Kidney epithelial cell (primary cell): ENCODE results near the gene LATS2. TPM values are rescaled to one million over a fixed set of nuclear protein-coding genes. Genes with fewer than 3 reads are reported as not detected.

Source experiments
- DNase-seq: peaks from one replicate; pipeline ENCODE4 v3.0.0-alpha.2; 2010; ENCODE audit warnings: low read depth
- H3K27me3 ChIP-seq: 2 replicates; pipeline ENCODE4 v1.6.0; 2011; ENCODE audit warnings: low read length; ENCODE audit not compliant: control insufficient read depth, insufficient read depth
- H3K36me3 ChIP-seq: 2 replicates; pipeline ENCODE4 v1.5.1; 2011; ENCODE audit warnings: low read length; ENCODE audit not compliant: control insufficient read depth, insufficient read depth
- H3K4me3 ChIP-seq: 2 replicates; pipeline ENCODE4 v1.5.1; 2011; ENCODE audit warnings: low read depth, mild to moderate bottlenecking, control low read depth, low read length
- CTCF ChIP-seq: IDR thresholded peaks from 2 replicates; pipeline ENCODE4 v1.5.1; 2011; ENCODE audit warnings: mild to moderate bottlenecking, moderate library complexity, low read length, control low read depth, inconsistent platforms; ENCODE audit not compliant: insufficient read depth, poor library complexity, severe bottlenecking
- total RNA-seq: library from RNA; depleted of rRNA; stranded (reverse); fragments of >200 nt; gene quantifications from 2 replicates; pipeline ENCODE4 v1.2.3, GENCODE V29; 2015

Gene LATS2
- total RNA-seq, 1 donor from 2014 or later, result 20.2 TPM

GRCh38 chr13:21033856-21034602 lies 27.4 kb downstream of the LATS2 start:
- TF ChIP-seq CTCF, result no peak
- H3K36me3 ChIP-seq, result no peaks in the 10 kb centered on the region
- H3K27me3 ChIP-seq, result no peaks in the 10 kb centered on the region
- no peak overlapping the region for H3K4me3 ChIP-seq
- DNase-seq, result peak; percentile 67

- DNase-seq, result peak; percentile 45
- no peaks in the 10 kb centered on the region for H3K27me3 ChIP-seq
- no peak for TF ChIP-seq CTCF
- H3K4me3 ChIP-seq, result no peak overlapping the region
- H3K36me3 ChIP-seq, result no peaks in the 10 kb centered on the region
These were observed 28.1 kb downstream of the LATS2 start for GRCh38 chr13:21033212-21033840.

- no peak for TF ChIP-seq CTCF
- Histone ChIP-seq H3K27me3 (no peaks in the 10 kb centered on the region), H3K36me3 (no peaks in the 10 kb centered on the region), H3K4me3 (no peak overlapping the region)
- DNase-seq, result no peak
These were observed 28.7 kb downstream of the LATS2 start for GRCh38 chr13:21032656-21033055.

- no peak overlapping the region for H3K4me3 ChIP-seq
- no peak for TF ChIP-seq CTCF
- no peaks in the 10 kb centered on the region for H3K36me3 ChIP-seq
- no peak for DNase-seq
- H3K27me3 ChIP-seq, result no peaks in the 10 kb centered on the region
These were observed 29.7 kb downstream of the LATS2 start for GRCh38 chr13:21031594-21032275.

GRCh38 chr13:21025539-21025938 lies 35.8 kb downstream of the LATS2 start:
- no peak for DNase-seq
- Histone ChIP-seq H3K36me3 (no peaks in the 10 kb centered on the region), H3K27me3 (no peaks in the 10 kb centered on the region), H3K4me3 (no peak overlapping the region)
- TF ChIP-seq CTCF, result no peak
